Parathyroid adenoma (tissue), 2 donors: Measurements from ENCODE around the gene ADPRH.

ENCODE experiments used
- H2AFZ ChIP-seq: fragments of 300-600 bp; sonication (generic); one replicate; pipeline ENCODE4 v1.7.0; 2017; ENCODE audit warnings: antibody characterized with exemption, mild to moderate bottlenecking
- H3K27ac ChIP-seq: fragments of 300-600 bp; sonication (generic); one replicate; pipeline ENCODE4 v1.7.0; 2017
- H3K27me3 ChIP-seq: fragments of 300-600 bp; sonication (generic); one replicate; pipeline ENCODE4 v1.7.0; 2017; ENCODE audit warnings: low read length; ENCODE audit not compliant: control insufficient read depth, insufficient read depth
- H3K36me3 ChIP-seq: fragments of 300-600 bp; sonication (generic); one replicate; pipeline ENCODE4 v1.7.0; 2017; ENCODE audit warnings: low read length; ENCODE audit not compliant: control insufficient read depth, insufficient read depth
- H3K4me1 ChIP-seq: fragments of 300-600 bp; sonication (generic); one replicate; pipeline ENCODE4 v1.7.0; 2017; ENCODE audit warnings: control low read depth
- H3K4me2 ChIP-seq: fragments of 300-600 bp; sonication (generic); one replicate; pipeline ENCODE4 v1.7.0; 2017; ENCODE audit warnings: low read length
- H3K4me3 ChIP-seq: fragments of 300-600 bp; sonication (generic); one replicate; pipeline ENCODE4 v1.7.0; 2017; ENCODE audit warnings: low read depth, low read length
- H3K79me2 ChIP-seq: fragments of 300-600 bp; sonication (generic); one replicate; pipeline ENCODE4 v1.7.0; 2017; ENCODE audit warnings: control low read depth
- H3K9ac ChIP-seq: fragments of 300-600 bp; sonication (generic); one replicate; pipeline ENCODE4 v1.7.0; 2017; ENCODE audit warnings: mild to moderate bottlenecking
- H3K9me3 ChIP-seq: fragments of 300-600 bp; sonication (generic); one replicate; pipeline ENCODE4 v1.7.0; 2017; ENCODE audit warnings: low read length; ENCODE audit not compliant: control insufficient read depth
- CTCF ChIP-seq: fragments of 300-600 bp; sonication (generic); IDR thresholded peaks from one replicate; pipeline ENCODE4 v1.7.0; 2017; ENCODE audit warnings: antibody characterized with exemption, mild to moderate bottlenecking
- donor health status: primary hyperparathyroidism.

ADPRH gene

GRCh38 chr3:119598410-119599098 is 19.3 kb downstream of the ADPRH start:
- Histone ChIP-seq H3K4me2 (no peak overlapping the region), H3K27ac (peak overlapping the region; percentile 67), H3K4me3 (no peak overlapping the region), H3K79me2 (no peaks in the 10 kb centered on the region), H3K27me3 (no peaks in the 10 kb centered on the region), H3K36me3 (no peaks in the 10 kb centered on the region), H3K9me3 (no peaks in the 10 kb centered on the region), H3K9ac (no peak overlapping the region), H2AFZ (peak overlapping the region; percentile 40), H3K4me1 (peaks cover 38% of the 10 kb centered on the region)
- TF ChIP-seq CTCF, result no peak

DNA sequence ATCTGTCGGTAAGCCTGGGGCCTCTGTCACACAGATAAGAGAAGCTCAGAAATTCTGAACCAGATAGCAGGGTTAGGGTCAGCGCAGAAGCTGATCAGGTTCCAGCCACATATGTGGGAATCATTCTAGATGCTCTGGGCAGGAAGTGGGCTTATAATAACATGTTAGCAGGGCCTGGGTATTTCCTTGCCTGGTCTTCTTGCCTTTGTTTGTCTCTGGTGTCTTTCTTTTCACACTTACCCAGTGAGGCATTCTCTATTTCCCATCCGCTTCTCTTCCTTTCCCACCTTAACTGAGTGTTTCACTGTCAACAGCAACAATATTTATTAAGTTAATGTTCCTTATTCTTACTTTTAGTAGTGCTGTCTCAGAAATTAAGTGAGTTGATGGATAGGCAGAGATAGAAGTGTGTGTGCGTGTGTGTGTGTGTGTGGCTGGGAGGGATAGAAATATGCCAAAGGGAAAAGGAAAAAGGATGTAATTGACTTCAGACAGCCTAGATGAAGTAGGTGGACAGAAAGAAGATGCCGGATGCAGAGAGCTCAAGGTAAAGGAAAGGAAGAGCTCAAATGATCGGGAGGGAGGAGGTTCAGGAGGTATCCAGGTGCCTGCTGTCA is 20.4 kb downstream of the ADPRH start:
- Histone ChIP-seq H3K9ac (no peak overlapping the region), H3K9me3 (no peaks in the 10 kb centered on the region), H3K4me3 (no peak overlapping the region), H3K79me2 (no peaks in the 10 kb centered on the region), H3K27ac (peak overlapping the region; percentile 67), H3K4me2 (no peak overlapping the region), H3K27me3 (no peaks in the 10 kb centered on the region), H3K4me1 (peaks cover 38% of the 10 kb centered on the region), H2AFZ (peak overlapping the region; percentile 88), H3K36me3 (no peaks in the 10 kb centered on the region)
- no peak for TF ChIP-seq CTCF

GRCh38 chr3:119600732-119601131 is 21.4 kb downstream of the ADPRH start:
- H3K79me2 ChIP-seq, result no peaks in the 10 kb centered on the region
- H3K36me3 ChIP-seq, result no peaks in the 10 kb centered on the region
- H3K9ac ChIP-seq, result no peak overlapping the region
- peak overlapping the region; percentile 88 for H2AFZ ChIP-seq
- H3K4me2 ChIP-seq, result no peak overlapping the region
- no peaks in the 10 kb centered on the region for H3K27me3 ChIP-seq
- no peak overlapping the region for H3K4me3 ChIP-seq
- TF ChIP-seq CTCF, result peak; percentile 76
- H3K4me1 ChIP-seq, result peaks cover 33% of the 10 kb centered on the region
- peak overlapping the region; percentile 67 for H3K27ac ChIP-seq
- H3K9me3 ChIP-seq, result no peaks in the 10 kb centered on the region

DNA sequence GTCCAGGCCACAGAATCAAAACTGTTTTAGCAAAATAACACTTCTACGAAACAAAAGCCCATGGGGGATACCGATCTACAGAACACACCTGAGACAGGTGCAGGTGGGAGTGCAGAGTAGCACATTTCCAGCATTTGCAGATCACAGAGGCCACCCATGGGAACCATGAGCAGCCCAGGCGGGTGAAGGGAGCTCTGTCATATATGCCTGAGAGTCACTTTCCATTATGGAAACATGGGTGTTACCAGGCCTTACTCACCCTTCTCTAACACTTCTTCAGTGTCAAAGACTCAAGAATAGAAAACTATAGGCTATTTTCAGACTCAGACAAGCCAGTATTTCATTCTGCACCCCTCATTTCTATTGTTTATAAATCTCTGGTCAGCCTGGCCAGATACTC is 21.9 kb downstream of the ADPRH start:
- Histone ChIP-seq H3K9ac (no peak overlapping the region), H3K27me3 (no peaks in the 10 kb centered on the region), H3K4me3 (no peak overlapping the region), H3K79me2 (no peaks in the 10 kb centered on the region), H3K27ac (peak overlapping the region; percentile 67), H3K4me2 (no peak overlapping the region), H3K36me3 (no peaks in the 10 kb centered on the region), H3K9me3 (no peaks in the 10 kb centered on the region), H3K4me1 (peaks cover 31% of the 10 kb centered on the region), H2AFZ (peak overlapping the region; percentile 88)
- TF ChIP-seq CTCF, result no peak

DNA sequence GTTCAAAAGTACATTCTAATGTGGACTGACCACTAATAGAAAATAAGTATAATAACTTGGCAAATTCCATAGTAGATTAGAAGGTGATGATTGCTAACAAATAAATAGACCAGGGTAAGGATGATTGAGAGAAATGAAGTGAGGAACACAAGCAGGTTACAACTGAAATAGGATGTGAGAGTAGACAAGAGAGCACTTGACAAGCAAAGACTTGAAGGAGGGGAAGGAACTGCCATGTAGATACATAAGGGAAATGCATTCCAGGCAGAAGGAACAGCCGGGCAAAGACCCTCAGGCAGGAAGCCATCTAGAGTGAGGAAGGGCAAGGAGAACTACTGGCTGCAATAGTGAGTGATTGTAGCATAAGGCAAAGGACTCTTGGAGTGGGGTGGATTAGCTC is 23.4 kb downstream of the ADPRH start:
- no peaks in the 10 kb centered on the region for H3K36me3 ChIP-seq
- no peak overlapping the region for H3K9ac ChIP-seq
- H3K4me1 ChIP-seq, result peaks cover 27% of the 10 kb centered on the region
- peak overlapping the region; percentile 75 for H2AFZ ChIP-seq
- H3K27me3 ChIP-seq, result no peaks in the 10 kb centered on the region
- H3K4me2 ChIP-seq, result no peak overlapping the region
- H3K4me3 ChIP-seq, result no peak overlapping the region
- H3K27ac ChIP-seq, result peak overlapping the region; percentile 17
- TF ChIP-seq CTCF, result no peak
- no peaks in the 10 kb centered on the region for H3K9me3 ChIP-seq
- H3K79me2 ChIP-seq, result no peaks in the 10 kb centered on the region
